Measurements from ENCODE around the gene ZSWIM4. TPM values are rescaled to one million over a fixed set of nuclear protein-coding genes. Genes with fewer than 3 reads are reported as not detected.
A peak's percentile ranks its signal among the peaks of the same experiment; 100 is the strongest.

The ZSWIM4 gene
- total RNA-seq, 1 donor: 9.0 TPM

DNA sequence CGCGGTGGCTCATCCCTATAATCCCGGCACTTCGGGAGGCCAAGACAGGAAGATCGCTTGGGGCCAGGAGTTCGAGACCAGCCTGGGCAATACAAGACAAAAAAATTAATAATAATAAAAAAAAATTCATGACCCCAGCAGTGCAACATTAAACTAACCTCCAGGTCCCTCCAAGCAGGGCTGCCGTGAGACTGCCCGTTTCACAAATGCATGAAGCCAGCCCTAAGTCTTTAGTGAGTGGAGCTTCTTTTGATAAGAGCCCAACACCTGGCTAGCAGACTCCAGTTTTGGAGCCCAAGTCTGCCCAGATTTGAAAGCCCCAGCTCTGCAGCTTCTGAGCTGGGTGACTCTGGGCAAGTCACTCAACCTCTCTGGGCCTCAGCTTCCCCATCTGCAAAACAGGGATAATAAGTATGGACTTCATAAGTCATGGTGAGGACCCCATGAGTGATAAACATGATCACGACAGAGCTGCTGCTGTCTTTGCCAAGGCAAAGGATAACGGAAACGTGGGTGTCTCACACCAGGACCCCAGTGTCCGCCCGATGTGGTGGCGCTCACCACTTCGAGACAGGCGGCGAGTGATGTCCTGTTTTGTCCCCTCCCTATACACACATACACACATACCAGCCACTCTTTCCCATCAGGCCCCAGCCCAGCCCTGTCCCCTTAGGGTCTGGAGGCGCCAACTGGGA, 43.3 kb downstream of the ZSWIM4 start:
- Histone ChIP-seq H3K4me3 (ENCODE audit: insufficient read depth, low read length) (peak overlapping the region; percentile 99), H4K20me1 (ENCODE audit: insufficient read depth, low read length) (peaks cover 70% of the 10 kb centered on the region), H2AFZ (ENCODE audit: low read length) (no peak overlapping the region), H3K4me2 (ENCODE audit: insufficient read depth, low read length) (peak overlapping the region; percentile 98), H3K4me1 (ENCODE audit: insufficient read depth, low read length) (peaks cover 58% of the 10 kb centered on the region), H3K79me2 (ENCODE audit: insufficient read depth, low read length) (peaks cover 90% of the 10 kb centered on the region), H3K27ac (ENCODE audit: low read depth, low read length) (peak overlapping the region; percentile 95), H3K27me3 (ENCODE audit: insufficient read depth, low read length) (no peaks in the 10 kb centered on the region), H3K9me3 (ENCODE audit: low read depth, low read length) (no peaks in the 10 kb centered on the region), H3K36me3 (ENCODE audit: insufficient read depth, low read length) (peaks cover 51% of the 10 kb centered on the region)
- DNase-seq (ENCODE audit: insufficient read length, low spot score, missing footprints): peak; percentile 77
- TF ChIP-seq, protein P1, sequence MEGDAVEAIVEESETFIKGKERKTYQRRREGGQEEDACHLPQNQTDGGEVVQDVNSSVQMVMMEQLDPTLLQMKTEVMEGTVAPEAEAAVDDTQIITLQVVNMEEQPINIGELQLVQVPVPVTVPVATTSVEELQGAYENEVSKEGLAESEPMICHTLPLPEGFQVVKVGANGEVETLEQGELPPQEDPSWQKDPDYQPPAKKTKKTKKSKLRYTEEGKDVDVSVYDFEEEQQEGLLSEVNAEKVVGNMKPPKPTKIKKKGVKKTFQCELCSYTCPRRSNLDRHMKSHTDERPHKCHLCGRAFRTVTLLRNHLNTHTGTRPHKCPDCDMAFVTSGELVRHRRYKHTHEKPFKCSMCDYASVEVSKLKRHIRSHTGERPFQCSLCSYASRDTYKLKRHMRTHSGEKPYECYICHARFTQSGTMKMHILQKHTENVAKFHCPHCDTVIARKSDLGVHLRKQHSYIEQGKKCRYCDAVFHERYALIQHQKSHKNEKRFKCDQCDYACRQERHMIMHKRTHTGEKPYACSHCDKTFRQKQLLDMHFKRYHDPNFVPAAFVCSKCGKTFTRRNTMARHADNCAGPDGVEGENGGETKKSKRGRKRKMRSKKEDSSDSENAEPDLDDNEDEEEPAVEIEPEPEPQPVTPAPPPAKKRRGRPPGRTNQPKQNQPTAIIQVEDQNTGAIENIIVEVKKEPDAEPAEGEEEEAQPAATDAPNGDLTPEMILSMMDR (IDR thresholded peaks at IDR 0.05; ENCODE audit: extremely low read depth, low read depth, low read length): no peak

DNA sequence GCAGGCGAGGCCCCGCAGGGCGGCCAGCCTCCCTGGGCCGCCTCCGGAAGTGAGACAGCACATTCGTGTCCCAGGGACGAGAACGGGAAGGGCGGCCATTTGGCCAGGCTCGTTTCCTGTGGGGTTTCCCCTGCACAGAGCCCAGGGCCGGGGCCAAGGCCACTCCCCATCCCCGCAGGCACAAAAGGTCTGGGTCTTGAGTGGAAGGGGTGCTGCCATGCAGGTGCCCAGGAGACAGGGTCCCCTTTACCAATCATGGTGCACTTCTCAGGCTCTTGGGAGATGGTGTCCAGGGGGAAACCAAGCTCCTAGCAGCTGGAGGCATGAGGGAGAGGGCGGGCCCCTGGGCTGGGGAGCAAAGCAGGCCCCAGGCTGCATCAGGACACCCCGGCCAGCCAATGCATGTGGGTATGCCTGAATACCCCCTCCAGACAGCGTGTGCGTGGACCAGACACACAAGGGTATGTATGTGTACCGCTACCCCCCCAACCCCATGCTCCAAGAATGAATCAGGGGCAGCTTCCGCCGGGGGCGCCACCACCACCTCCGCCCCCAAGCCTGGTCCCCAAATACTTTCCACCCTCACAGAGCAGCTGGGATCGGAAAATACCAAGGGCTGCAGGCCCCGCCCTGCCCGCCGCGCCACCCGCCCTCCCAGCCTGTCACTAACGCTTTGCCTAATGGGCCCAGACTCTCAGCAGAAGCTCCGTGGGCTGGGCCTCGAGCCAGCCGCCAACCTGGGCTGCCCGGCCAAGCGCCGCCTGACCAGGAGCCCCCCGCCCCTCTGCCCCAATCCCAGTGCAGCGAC, 44.1 kb downstream of the ZSWIM4 start:
- Histone ChIP-seq H3K4me1 (ENCODE audit: insufficient read depth, low read length) (peaks cover 53% of the 10 kb centered on the region), H3K4me2 (ENCODE audit: insufficient read depth, low read length) (peak overlapping the region; percentile 98), H3K79me2 (ENCODE audit: insufficient read depth, low read length) (peaks cover 83% of the 10 kb centered on the region), H3K36me3 (ENCODE audit: insufficient read depth, low read length) (peaks cover 44% of the 10 kb centered on the region), H4K20me1 (ENCODE audit: insufficient read depth, low read length) (peaks cover 63% of the 10 kb centered on the region), H3K27me3 (ENCODE audit: insufficient read depth, low read length) (no peaks in the 10 kb centered on the region), H3K4me3 (ENCODE audit: insufficient read depth, low read length) (peak overlapping the region; percentile 99), H3K9me3 (ENCODE audit: low read depth, low read length) (no peaks in the 10 kb centered on the region), H3K27ac (ENCODE audit: low read depth, low read length) (peak overlapping the region; percentile 95), H2AFZ (ENCODE audit: low read length) (no peak overlapping the region)
- TF ChIP-seq, protein P1 (IDR thresholded peaks at IDR 0.05; ENCODE audit: extremely low read depth, low read depth, low read length): no peak
- peak; percentile 97 for DNase-seq (ENCODE audit: insufficient read length, low spot score, missing footprints)

DNA sequence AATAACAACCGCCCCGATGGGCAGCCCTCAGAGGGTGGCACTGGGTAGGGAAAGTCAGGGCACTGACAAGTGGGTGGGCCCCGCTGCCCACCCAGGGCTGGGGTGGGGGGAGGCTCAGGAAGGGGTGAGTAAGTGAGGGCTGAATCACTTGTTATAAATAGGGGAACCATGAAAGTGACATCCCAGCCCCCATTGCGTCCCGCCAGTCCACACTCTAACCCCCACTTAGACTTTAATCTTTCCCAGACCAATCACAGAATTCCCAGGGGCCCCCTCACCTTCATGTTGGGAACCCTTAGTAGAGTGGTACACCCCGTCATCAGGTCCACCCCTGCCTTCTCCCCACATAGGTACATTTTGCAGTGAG, 44.7 kb downstream of the ZSWIM4 start:
- peaks cover 49% of the 10 kb centered on the region for H3K4me1 ChIP-seq (ENCODE audit: insufficient read depth, low read length)

More for the DNA sequence above, 44.7 kb downstream of the ZSWIM4 start:
- Histone ChIP-seq H3K9me3 (ENCODE audit: low read depth, low read length) (no peaks in the 10 kb centered on the region), H3K4me2 (ENCODE audit: insufficient read depth, low read length) (peak overlapping the region; percentile 98), H3K36me3 (ENCODE audit: insufficient read depth, low read length) (peaks cover 38% of the 10 kb centered on the region), H3K27ac (ENCODE audit: low read depth, low read length) (peak overlapping the region; percentile 95), H3K4me3 (ENCODE audit: insufficient read depth, low read length) (peak overlapping the region; percentile 99), H4K20me1 (ENCODE audit: insufficient read depth, low read length) (peaks cover 57% of the 10 kb centered on the region), H3K27me3 (ENCODE audit: insufficient read depth, low read length) (no peaks in the 10 kb centered on the region), H3K79me2 (ENCODE audit: insufficient read depth, low read length) (peaks cover 77% of the 10 kb centered on the region), H2AFZ (ENCODE audit: low read length) (no peak overlapping the region)
- TF ChIP-seq, protein P1 (IDR thresholded peaks at IDR 0.05; ENCODE audit: extremely low read depth, low read depth, low read length): no peak
- peak; percentile 97 for DNase-seq (ENCODE audit: insufficient read length, low spot score, missing footprints)

Data from osteoblast (primary cell).